Measurements from ENCODE around the gene CSNK2B. TPM values are rescaled to one million over a fixed set of nuclear protein-coding genes. Genes with fewer than 3 reads are reported as not detected.

CSNK2B gene
- total RNA-seq, 2 donors from 2014 or later, result 155 to 171 TPM

- Mint-ChIP-seq H3K9me3 (no peaks in the 10 kb centered on the region), H3K27me3 (ENCODE audit: insufficient read depth) (no peaks in the 10 kb centered on the region), H3K36me3 (ENCODE audit: low read depth) (peaks cover 49% of the 10 kb centered on the region), H3K4me1 (peaks cover 13% of the 10 kb centered on the region), H3K4me3 (peak overlapping the region; percentile 89), H3K27ac (peak overlapping the region; percentile 93)
- Histone ChIP-seq H3K4me1 (ENCODE audit: control insufficient read depth, insufficient read depth, low read length) (no peaks in the 10 kb centered on the region), H3K36me3 (ENCODE audit: control insufficient read depth, insufficient read depth, low read length) (peaks cover 45% of the 10 kb centered on the region), H3K27me3 (ENCODE audit: control insufficient read depth, insufficient read depth, low read length, poor library complexity, severe bottlenecking) (no peaks in the 10 kb centered on the region), H3K9me3 (ENCODE audit: control insufficient read depth, low read length) (no peaks in the 10 kb centered on the region), H3K27ac (ENCODE audit: low read depth, low read length) (peak overlapping the region; percentile 100), H3K9ac (ENCODE audit: extremely low read depth, low read length, poor library complexity, severe bottlenecking) (peak overlapping the region; percentile 99), H3K4me3 (ENCODE audit: low read length) (peak overlapping the region; percentile 99)
- TF ChIP-seq CTCF (conservative IDR thresholded peaks at IDR 0.05), result no peak
- WGBS, 2 experiments (ENCODE audit: insufficient coverage in 1 of 2, insufficient read length in 1 of 2), result 5 to 6% methylated on average over 11 to 15 of the region's 15 CpGs
- no peak for DNase-seq
Measured at GRCh38 chr6:31621320-31621939, 44.5 kb upstream of the CSNK2B start.

GRCh38 chr6:31621991-31622390, 43.9 kb upstream of the CSNK2B start:
- peak overlapping the region; percentile 99 for H3K9ac ChIP-seq (ENCODE audit: extremely low read depth, low read length, poor library complexity, severe bottlenecking)
- H3K27ac ChIP-seq (ENCODE audit: low read depth, low read length), result no peak overlapping the region
- no peak for DNase-seq
- Mint-ChIP-seq H3K27me3 (ENCODE audit: insufficient read depth) (no peaks in the 10 kb centered on the region), H3K9me3 (no peaks in the 10 kb centered on the region), H3K36me3 (ENCODE audit: low read depth) (peaks cover 54% of the 10 kb centered on the region), H3K4me3 (peak overlapping the region; percentile 89), H3K27ac (peak overlapping the region; percentile 93), H3K4me1 (peaks cover 11% of the 10 kb centered on the region)
- H3K4me1 ChIP-seq (ENCODE audit: control insufficient read depth, insufficient read depth, low read length), result no peaks in the 10 kb centered on the region
- H3K4me3 ChIP-seq (ENCODE audit: low read length), result peak overlapping the region; percentile 99
- H3K36me3 ChIP-seq (ENCODE audit: control insufficient read depth, insufficient read depth, low read length), result peaks cover 51% of the 10 kb centered on the region
- TF ChIP-seq CTCF (conservative IDR thresholded peaks at IDR 0.05), result no peak
- WGBS, 2 experiments (ENCODE audit: insufficient coverage in 1 of 2, insufficient read length in 1 of 2), result 36 to 54% methylated on average over 2 to 4 of the region's 4 CpGs
- no peaks in the 10 kb centered on the region for H3K27me3 ChIP-seq (ENCODE audit: control insufficient read depth, insufficient read depth, low read length, poor library complexity, severe bottlenecking)
- H3K9me3 ChIP-seq (ENCODE audit: control insufficient read depth, low read length), result no peaks in the 10 kb centered on the region

GRCh38 chr6:31622684-31623091, 43.2 kb upstream of the CSNK2B start:
- peak overlapping the region; percentile 99 for H3K4me3 ChIP-seq (ENCODE audit: low read length)
- 89 to 91% methylated on average over 10 of the region's 10 CpGs for WGBS, 2 experiments (ENCODE audit: insufficient coverage in 1 of 2, insufficient read length in 1 of 2)
- no peaks in the 10 kb centered on the region for H3K9me3 ChIP-seq (ENCODE audit: control insufficient read depth, low read length)
- peak overlapping the region; percentile 89 for H3K4me3 Mint-ChIP-seq
- DNase-seq, result no peak
- H3K27me3 ChIP-seq (ENCODE audit: control insufficient read depth, insufficient read depth, low read length, poor library complexity, severe bottlenecking), result no peaks in the 10 kb centered on the region
- no peaks in the 10 kb centered on the region for H3K4me1 ChIP-seq (ENCODE audit: control insufficient read depth, insufficient read depth, low read length)
- no peaks in the 10 kb centered on the region for H3K9me3 Mint-ChIP-seq
- no peaks in the 10 kb centered on the region for H3K27me3 Mint-ChIP-seq (ENCODE audit: insufficient read depth)
- H3K36me3 ChIP-seq (ENCODE audit: control insufficient read depth, insufficient read depth, low read length), result peaks cover 58% of the 10 kb centered on the region
- peak overlapping the region; percentile 99 for H3K9ac ChIP-seq (ENCODE audit: extremely low read depth, low read length, poor library complexity, severe bottlenecking)
- peaks cover 60% of the 10 kb centered on the region for H3K36me3 Mint-ChIP-seq (ENCODE audit: low read depth)
- no peak for TF ChIP-seq CTCF (conservative IDR thresholded peaks at IDR 0.05)
- H3K4me1 Mint-ChIP-seq, result peaks cover 11% of the 10 kb centered on the region
- no peak overlapping the region for H3K27ac ChIP-seq (ENCODE audit: low read depth, low read length)
- H3K27ac Mint-ChIP-seq, result peak overlapping the region; percentile 93

Measured in endodermal cell (in vitro differentiated cells).